Pancreas (tissue), 10 donors: ENCODE results near the gene CDC73. TPM values are rescaled to one million over a fixed set of nuclear protein-coding genes. Genes with fewer than 3 reads are reported as not detected.

ENCODE experiments used
- ATAC-seq, 4 donors: fragments of 200-7000 bp; cut with Tn5 transposase; one replicate each; pipeline versions ENCODE4 v1.8.0 to v1.9.1; 2020; ENCODE audit warnings: mild to moderate bottlenecking in 4 of 4, moderate library complexity in 4 of 4
- DNase-seq, 6 donors: peaks; one replicate each; pipeline ENCODE4 v3.0.0-alpha.2; 2020
- FAIRE-seq: peaks from 2 replicates; lab custom pipeline; 2012; peaks lifted over from hg19 to GRCh38; lab: Jason Lieb, UNC
- H3K27ac ChIP-seq, 4 donors: fragments of 200-600 bp; sonication (generic); 1 replicate in 3 of 4; 2 replicates in 1 of 4; pipeline versions ENCODE4 v1.5.0 to v1.8.0; 2020
- H3K27me3 ChIP-seq, 4 donors: fragments of 200-600 bp; one replicate each; pipeline ENCODE4 v1.8.0; 2021
- H3K36me3 ChIP-seq, 3 donors: fragments of 200-600 bp; sonication (generic) in 1 of 3; one replicate each; pipeline versions ENCODE4 v1.5.0 to v1.8.0; 2020 to 2021
- H3K4me1 ChIP-seq, 3 donors: fragments of 200-600 bp; one replicate each; pipeline ENCODE4 v1.8.0; 2021
- H3K4me3 ChIP-seq, 4 donors: fragments of 200-600 bp; sonication (generic) in 2 of 4; one replicate each; pipeline versions ENCODE4 v1.5.0 to v1.8.0; 2020 to 2021
- H3K9me3 ChIP-seq, 4 donors: fragments of 200-600 bp; one replicate each; pipeline ENCODE4 v1.8.0; 2021
- WGBS, 2 donors: extraction: QIAGEN DNeasy Blood & Tissue Kit; methylation state at CpG; one replicate each; pipeline ENCODE4 v1.1.7; 2013; 5-methylcytosine and 5-hydroxymethylcytosine counted together
- intact Hi-C, 3 donors: fragments of 100-400 bp; cut with DNase I; formaldehyde crosslinking; loops; one replicate each; pipeline versions ENCODE4 v1.11.1 to v1.14.2; 2022
- polyA plus RNA-seq, 2 donors: library from polyadenylated mRNA; stranded (reverse); fragments of 200-250 nt; gene quantifications; one replicate each; pipeline ENCODE4 v1.2.3, GENCODE V29; 2013
- total RNA-seq, 6 donors: library from RNA; stranded (reverse); fragmentation: NEBNext Ultra II Directional in 4 of 6; extraction: Animal tissue kit (Norgen Biotek cat#: 25700) in 4 of 6; gene quantifications; one replicate each; pipeline versions ENCODE4 v1.2.1 to v1.2.4, GENCODE V29; 2021 to 2023
- TF ChIP-seq, protein P1 (sequence below), 4 donors: fragments of 200-600 bp; sonication (generic) in 3 of 4; IDR thresholded peaks; one replicate each; pipeline versions ENCODE4 v1.5.0 to v1.8.0; 2021; ENCODE audit warnings: antibody characterized with exemption in 4 of 4
- donor health status: healthy with polysubstance abuse.
- donor health status: DM: no; HTN: no; CAD: no; lungs with moderate emphysema.
- donor health status: DM: no; HTN: no; CAD: no.
- donor health status: control.
- donor health status: control.
- donor health status: Bipolar disorder and iron deficiency.
- donor health status: DM: yes; HTN: yes; CAD: no.
- donor health status: DM: no; HTN: no; CAD: no.
- donor health status: DM: no; HTN: no; CAD: no.
- donor health status: DM: yes; HTN: yes; CAD: no.

Gene CDC73
- total and polyA plus RNA-seq, 8 donors, result 3.4 to 33.7 (median 21.7) TPM

DNA sequence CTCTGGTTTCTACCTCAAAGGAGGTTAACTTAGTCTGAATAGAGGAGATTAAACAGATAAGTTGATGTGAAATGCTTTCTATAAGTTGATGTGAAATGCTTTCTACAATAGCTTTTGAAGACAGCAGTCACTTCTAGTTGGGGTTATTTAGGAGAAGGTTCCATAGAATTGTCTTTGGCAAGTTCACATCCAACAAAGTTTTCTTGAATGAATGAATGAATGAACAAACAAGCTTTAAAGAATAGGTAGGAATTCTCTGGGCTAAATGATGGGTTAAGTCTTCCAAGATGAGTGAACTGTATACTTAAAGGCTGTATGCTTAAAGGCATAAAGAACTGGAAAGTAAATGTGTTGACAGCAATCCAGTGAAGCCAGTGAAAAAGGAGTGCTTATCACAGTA, 1.9 kb downstream of the CDC73 start:
- peak overlapping the region in 1 of 4 donors; percentile 80 for H3K4me3 ChIP-seq
- H3K4me1 ChIP-seq, result peaks cover 9 to 21% (median 14%) of the 10 kb centered on the region in 3 donors
- H3K9me3 ChIP-seq, result no peaks in the 10 kb centered on the region
- ATAC-seq (no peak), DNase-seq (no peak), FAIRE-seq (no peak)
- intact Hi-C loops, result no loop called here
- H3K36me3 ChIP-seq, result no peaks in the 10 kb centered on the region
- H3K27ac ChIP-seq, result no peak overlapping the region
- no peaks in the 10 kb centered on the region for H3K27me3 ChIP-seq
- TF ChIP-seq, protein P1, sequence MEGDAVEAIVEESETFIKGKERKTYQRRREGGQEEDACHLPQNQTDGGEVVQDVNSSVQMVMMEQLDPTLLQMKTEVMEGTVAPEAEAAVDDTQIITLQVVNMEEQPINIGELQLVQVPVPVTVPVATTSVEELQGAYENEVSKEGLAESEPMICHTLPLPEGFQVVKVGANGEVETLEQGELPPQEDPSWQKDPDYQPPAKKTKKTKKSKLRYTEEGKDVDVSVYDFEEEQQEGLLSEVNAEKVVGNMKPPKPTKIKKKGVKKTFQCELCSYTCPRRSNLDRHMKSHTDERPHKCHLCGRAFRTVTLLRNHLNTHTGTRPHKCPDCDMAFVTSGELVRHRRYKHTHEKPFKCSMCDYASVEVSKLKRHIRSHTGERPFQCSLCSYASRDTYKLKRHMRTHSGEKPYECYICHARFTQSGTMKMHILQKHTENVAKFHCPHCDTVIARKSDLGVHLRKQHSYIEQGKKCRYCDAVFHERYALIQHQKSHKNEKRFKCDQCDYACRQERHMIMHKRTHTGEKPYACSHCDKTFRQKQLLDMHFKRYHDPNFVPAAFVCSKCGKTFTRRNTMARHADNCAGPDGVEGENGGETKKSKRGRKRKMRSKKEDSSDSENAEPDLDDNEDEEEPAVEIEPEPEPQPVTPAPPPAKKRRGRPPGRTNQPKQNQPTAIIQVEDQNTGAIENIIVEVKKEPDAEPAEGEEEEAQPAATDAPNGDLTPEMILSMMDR (IDR thresholded peaks at IDR 0.05), result no peak

DNA sequence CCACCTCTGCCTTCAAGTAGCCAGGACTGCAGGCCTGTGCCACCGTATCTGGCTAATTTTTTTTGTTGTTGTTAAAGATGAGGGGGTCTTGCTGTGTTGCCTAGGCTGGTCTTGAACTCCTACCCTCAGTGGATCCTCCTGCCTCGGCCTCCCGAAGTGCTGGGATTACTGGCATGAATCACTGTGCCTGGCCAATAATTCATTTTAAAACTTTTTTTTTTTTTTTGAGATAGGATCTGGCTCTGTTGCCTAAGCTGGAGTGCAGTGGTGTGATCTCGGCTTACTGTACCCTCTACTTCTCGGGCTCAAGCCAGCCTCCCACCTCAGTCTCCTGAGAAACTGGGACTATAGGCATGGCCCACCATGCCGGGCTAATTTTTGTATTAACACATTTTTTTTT, 3.5 kb downstream of the CDC73 start:
- Histone ChIP-seq H3K9me3 (no peaks in the 10 kb centered on the region), H3K27me3 (no peaks in the 10 kb centered on the region), H3K36me3 (peaks cover 0 to 3% (median 0%) of the 10 kb centered on the region in 3 donors), H3K27ac (no peak overlapping the region), H3K4me1 (peaks cover 9 to 21% (median 14%) of the 10 kb centered on the region in 3 donors), H3K4me3 (no peak overlapping the region)
- 93 to 94% methylated on average over 6 of the region's 6 CpGs for WGBS, 2 donors
- ATAC-seq (no peak), FAIRE-seq (no peak), DNase-seq (no peak)
- TF ChIP-seq, protein P1 (IDR thresholded peaks at IDR 0.05), result no peak
- intact Hi-C loops, result no loop called here

DNA sequence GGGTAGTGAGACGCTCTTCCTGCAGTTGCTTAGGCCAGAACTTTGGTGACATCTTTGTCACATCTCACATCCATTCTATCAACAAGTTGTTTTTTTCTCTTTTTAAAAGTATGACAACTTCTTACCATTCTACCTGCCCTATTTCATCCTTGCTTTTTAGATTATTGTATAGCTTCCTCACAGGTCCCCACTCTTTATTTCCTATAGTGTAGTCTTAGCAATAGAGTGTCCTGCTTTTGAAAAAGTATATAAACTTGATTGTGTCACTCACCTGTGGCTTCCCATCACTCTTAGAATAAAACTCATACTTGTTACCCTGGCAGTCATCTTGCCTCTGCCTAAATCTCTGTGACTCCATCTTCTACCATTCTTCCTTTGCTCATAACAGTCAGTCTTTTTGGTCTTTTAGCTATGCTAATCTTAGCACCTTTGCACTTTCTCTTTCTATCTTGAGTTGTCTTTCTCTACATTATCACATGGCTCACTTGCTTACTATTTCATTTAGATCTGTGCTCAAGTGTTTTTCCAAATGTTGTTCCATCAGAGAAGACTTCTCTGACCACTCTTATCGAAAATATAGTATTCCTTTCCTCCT, 9.5 kb downstream of the CDC73 start:
- Histone ChIP-seq H3K4me3 (no peak overlapping the region), H3K9me3 (no peaks in the 10 kb centered on the region), H3K36me3 (peaks cover 0 to 15% (median 0%) of the 10 kb centered on the region in 3 donors), H3K4me1 (no peaks in the 10 kb centered on the region), H3K27ac (no peak overlapping the region), H3K27me3 (no peaks in the 10 kb centered on the region)
- WGBS, 2 donors, result 97 to 98% methylated on average over 2 of the region's 2 CpGs
- DNase-seq (no peak), FAIRE-seq (no peak), ATAC-seq (no peak)
- TF ChIP-seq, protein P1 (IDR thresholded peaks at IDR 0.05), result no peak
- intact Hi-C loops, result no loop called here

DNA sequence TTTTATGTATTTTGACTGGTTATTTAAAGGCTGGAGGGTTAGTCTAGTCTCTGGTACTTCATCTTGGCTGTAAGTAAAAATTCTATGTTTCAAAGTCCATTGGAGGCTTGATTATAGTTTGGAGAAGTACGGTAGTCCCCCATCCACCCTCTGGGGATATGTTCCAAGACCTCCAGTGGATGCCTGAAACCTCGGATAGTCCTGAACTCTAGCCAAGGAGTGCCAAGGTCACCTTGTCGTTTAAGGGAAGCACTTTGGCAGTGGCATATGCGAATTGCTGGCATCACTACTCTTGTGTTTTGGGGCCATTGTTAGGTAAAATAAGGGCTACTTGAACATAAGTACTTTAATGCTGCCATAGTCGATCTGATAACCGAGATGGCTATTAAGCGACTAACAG, 18.4 kb downstream of the CDC73 start:
- TF ChIP-seq, protein P1 (IDR thresholded peaks at IDR 0.05), result no peak
- FAIRE-seq, result no peak
- ATAC-seq, result no peak
- intact Hi-C loops, result no loop called here
- WGBS, 2 donors, result 59 to 62% methylated on average over 7 of the region's 7 CpGs
- Histone ChIP-seq H3K27ac (no peak overlapping the region), H3K4me3 (no peak overlapping the region), H3K36me3 (peaks cover 0 to 7% (median 5%) of the 10 kb centered on the region in 3 donors), H3K4me1 (no peaks in the 10 kb centered on the region), H3K9me3 (no peaks in the 10 kb centered on the region), H3K27me3 (no peaks in the 10 kb centered on the region)
- no peak for DNase-seq

DNA sequence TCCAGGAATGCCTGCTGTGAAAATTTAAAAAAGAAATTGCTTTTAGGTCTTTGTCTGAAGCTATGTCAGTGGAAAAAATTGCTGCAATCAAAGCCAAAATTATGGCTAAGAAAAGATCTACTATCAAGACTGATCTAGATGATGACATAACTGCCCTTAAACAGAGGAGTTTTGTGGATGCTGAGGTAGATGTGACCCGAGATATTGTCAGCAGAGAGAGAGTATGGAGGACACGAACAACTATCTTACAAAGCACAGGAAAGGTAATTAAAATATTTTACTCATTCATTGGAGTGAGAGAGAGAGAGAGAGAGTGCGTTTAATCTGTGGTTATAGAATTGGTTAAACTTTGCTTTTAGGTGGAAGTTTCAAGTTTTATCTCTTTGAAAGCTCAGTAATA, 20.0 kb downstream of the CDC73 start:
- H3K36me3 ChIP-seq, result peaks cover 0 to 7% (median 5%) of the 10 kb centered on the region in 3 donors
- H3K9me3 ChIP-seq, result no peaks in the 10 kb centered on the region
- WGBS, 2 donors, result 71 to 87% methylated on average over 3 of the region's 3 CpGs
- intact Hi-C loops, result no loop called here
- no peak for FAIRE-seq
- no peaks in the 10 kb centered on the region for H3K4me1 ChIP-seq
- H3K27me3 ChIP-seq, result no peaks in the 10 kb centered on the region
- DNase-seq, result no peak
- no peak for ATAC-seq
- no peak overlapping the region for H3K4me3 ChIP-seq
- H3K27ac ChIP-seq, result no peak overlapping the region
- TF ChIP-seq, protein P1 (IDR thresholded peaks at IDR 0.05), result no peak
